NCI-H2227 (cell line): Measurements from ENCODE around the gene DNTT.

ENCODE experiments used
- DNase-seq: peaks from one replicate; lab custom pipeline; 2025; ENCODE audit not compliant: unreplicated experiment; lab: John Stamatoyannopoulos, UW

The DNTT gene

GRCh38 chr10:96341219-96342182 is 37.3 kb downstream of the DNTT start:
- DNase-seq: no peak

DNA sequence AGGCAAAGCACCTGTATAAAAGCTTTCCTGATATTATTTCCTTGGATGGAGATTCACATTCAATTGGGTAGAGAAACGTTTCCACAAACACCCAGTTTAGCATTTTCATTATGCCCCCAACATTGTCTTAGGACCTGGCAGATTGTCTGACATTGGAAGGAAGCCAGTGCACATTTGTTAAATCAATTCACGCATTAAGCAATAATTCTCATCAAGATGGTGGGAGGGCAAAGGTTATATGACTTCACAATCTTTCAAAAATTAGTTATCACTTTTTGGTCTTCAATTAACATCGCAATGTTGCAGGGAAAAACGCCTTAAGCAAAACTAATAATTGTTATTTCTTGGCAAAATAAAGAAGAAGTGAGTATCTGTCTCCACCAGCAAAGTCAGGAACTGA is 38.2 kb downstream of the DNTT start:
- DNase-seq: no peak

DNA sequence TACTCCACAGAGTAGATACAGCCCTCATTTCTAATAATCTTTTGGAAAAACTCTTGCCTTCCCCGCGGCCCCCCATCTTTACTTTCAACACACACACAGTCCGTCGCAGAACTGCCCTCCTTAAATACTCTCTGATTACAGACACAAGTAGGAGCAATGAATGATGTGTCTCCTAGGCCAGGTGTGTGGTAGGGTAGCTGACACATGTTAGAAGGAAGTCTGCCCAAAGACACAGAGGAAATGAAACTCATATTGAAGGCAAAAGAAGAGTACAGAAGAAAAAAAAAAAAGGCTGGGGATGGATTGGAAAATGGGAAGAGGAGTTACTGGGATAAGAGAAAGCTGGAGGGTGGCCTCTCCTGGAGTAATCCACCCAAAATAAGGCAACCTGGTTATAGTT is 39.9 kb downstream of the DNTT start:
- DNase-seq: no peak

- no peak for DNase-seq
Measured at GRCh38 chr10:96345222-96345621, 41.0 kb downstream of the DNTT start.

- no peak for DNase-seq
Measured at GRCh38 chr10:96346295-96346694, 42.1 kb downstream of the DNTT start.

DNA sequence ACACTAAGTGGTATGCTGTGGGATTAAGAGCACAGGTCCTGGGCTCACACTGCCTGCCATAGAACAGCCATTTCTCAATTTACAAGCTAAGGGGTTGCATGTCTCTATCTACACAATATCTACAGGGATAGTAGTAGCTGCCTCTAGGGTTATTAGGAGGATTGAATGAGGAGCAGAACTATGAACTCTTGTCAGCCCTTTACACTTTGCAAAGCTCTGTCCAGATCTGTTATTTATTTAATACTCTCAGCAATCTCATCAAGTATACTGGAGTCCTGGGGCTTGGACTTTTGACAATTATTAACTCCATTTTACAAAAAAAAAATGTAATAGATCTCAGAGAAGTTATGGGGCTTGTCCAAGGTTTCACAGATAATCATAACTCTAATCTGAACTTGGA is 47.8 kb downstream of the DNTT start:
- DNase-seq: no peak

GRCh38 chr10:96352582-96352981 is 48.3 kb downstream of the DNTT start:
- no peak for DNase-seq

- DNase-seq: no peak
Measured at GRCh38 chr10:96357038-96357620, 52.9 kb downstream of the DNTT start.

GRCh38 chr10:96358851-96359540 is 54.8 kb downstream of the DNTT start, which contains the start of gene OPALIN:
Gene OPALIN (minus strand): TSS chr10:96359002. CDS start chr10:96358896, 106 bp downstream.
- no peak for DNase-seq

- no peak for DNase-seq
Measured at GRCh38 chr10:96359616-96360015, 55.4 kb downstream of the DNTT start.

DNA sequence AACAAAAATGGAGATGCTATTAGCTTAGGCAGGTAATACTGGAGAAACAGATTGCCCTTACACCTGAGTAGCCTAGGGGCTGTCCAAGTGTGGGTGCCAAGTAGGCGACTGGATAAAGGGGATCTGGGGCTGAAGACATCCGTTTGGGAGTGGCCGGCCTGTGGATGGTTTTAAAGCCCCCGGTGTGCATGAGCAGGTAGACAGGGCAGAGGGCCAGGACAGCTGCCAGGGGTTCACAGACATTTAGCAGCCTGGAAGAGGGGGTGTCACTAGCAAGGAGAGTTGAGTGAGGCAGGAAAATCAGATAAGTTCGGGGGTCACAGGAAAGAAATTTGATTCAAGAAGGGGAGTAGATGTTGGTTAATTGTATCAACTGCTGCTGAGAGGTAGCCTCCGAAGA is 56.1 kb downstream of the DNTT start:
- DNase-seq: no peak

DNA sequence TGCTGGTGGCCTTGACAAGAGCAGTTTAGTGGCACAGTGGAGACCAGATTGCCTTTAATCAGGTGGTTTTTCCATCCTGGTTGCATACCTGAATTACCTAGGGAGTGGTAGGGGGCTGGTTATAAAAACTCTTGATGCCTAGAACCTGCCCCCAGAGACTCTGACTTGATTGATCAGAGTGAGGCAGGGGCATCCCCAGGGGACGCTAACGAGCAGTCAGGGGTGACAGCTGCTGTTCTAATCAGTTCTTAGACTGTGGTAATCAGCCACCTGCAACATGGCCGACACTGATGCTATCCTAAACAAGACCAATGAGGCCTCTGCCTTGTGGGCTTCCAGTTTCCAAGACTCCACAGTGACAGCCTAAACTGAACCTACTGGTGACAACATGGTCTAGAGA is 56.5 kb downstream of the DNTT start:
- DNase-seq: no peak

DNA sequence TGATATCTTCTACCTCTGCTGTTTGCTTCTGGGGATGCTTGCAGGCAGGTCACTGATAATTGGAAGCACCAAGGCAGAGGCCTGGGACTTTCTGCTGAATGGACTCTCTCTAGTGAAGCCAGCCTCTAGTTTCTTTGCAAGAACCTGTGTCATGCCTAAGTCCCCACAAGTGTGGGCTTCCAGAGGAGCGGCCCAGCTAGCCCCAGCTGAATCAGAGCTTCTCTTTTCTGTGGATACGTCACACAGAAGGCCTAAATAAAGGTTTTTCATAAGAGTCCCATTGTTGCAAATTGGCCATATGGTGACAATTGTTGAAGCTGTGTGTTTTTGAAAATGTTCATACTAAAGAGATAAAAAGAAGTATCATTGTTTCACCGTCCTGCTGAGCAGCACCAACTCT is 61.3 kb downstream of the DNTT start:
- DNase-seq: no peak

- DNase-seq: no peak
Measured at GRCh38 chr10:96366508-96366907, 62.3 kb downstream of the DNTT start.

GRCh38 chr10:96367470-96367869 is 63.2 kb downstream of the DNTT start:
- no peak for DNase-seq

GRCh38 chr10:96368971-96369370 is 64.7 kb downstream of the DNTT start:
- no peak for DNase-seq

DNA sequence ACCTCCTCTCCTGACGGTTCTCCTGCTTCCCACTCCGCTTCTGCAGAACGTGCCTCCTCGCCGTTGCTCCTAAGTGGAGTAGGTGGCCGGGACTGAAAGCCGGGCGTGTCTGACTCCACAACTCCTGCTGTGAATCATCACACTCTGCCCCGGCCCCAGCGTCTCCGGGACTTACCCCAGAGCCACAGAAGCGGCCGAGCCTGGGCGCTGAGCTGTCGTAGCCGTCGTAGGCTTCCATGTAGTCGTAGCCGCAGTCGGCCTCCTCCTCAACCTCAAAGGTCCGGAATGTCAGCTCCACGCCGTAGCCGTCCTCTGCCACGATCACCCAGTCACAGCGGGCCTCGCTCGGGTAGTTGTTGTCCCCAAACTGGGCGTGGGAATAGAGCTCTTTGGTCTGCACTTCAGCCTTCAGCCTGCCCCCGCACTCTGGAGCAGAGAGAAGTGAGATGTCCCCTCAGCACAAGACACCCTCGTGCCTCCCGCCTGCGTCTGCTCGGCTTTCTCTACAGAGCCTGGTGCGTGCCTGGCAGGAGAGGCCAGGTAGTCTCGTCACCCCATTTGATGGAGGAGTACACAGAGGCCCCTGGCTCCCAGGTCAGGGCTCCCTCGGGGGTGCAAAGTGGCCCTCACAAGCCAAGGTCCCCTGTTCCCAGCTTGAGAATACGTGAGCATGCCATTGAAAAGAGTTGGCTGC is 65.8 kb downstream of the DNTT start:
- DNase-seq: no peak

GRCh38 chr10:96370584-96371157 is 66.4 kb downstream of the DNTT start:
- peak; percentile 62 for DNase-seq

DNA sequence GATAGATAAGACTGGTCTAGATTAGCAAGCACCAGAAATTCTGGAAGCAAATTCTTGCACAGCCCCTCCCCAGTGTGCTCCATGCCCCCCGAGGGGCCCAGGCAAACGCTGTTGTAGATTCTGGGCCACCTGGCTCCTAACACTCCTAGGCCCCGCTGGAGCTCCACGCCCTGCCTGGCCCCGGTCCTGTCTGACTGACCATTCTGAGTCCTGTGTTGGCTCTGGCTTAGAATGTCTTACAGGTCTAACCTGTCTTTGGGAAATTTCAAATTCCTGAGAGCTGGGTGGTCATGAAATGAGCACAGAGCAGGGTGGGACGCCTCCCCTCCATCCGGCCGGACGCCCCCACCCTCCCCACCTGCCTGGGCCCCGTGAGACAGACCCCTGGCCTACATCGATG is 67.1 kb downstream of the DNTT start:
- no peak for DNase-seq

GRCh38 chr10:96374004-96374403 is 69.8 kb downstream of the DNTT start:
- DNase-seq: no peak

GRCh38 chr10:96374639-96374984 is 70.4 kb downstream of the DNTT start:
- peak; percentile 2 for DNase-seq
